DMS114 treated with DMSO at 0.1 percent for 48 hours (cell line): ENCODE results near the gene PSAT1.

Experiments used
- DNase-seq: peaks from one replicate; lab custom pipeline; 2025; ENCODE audit not compliant: unreplicated experiment; lab: John Stamatoyannopoulos, UW

The PSAT1 gene

DNA sequence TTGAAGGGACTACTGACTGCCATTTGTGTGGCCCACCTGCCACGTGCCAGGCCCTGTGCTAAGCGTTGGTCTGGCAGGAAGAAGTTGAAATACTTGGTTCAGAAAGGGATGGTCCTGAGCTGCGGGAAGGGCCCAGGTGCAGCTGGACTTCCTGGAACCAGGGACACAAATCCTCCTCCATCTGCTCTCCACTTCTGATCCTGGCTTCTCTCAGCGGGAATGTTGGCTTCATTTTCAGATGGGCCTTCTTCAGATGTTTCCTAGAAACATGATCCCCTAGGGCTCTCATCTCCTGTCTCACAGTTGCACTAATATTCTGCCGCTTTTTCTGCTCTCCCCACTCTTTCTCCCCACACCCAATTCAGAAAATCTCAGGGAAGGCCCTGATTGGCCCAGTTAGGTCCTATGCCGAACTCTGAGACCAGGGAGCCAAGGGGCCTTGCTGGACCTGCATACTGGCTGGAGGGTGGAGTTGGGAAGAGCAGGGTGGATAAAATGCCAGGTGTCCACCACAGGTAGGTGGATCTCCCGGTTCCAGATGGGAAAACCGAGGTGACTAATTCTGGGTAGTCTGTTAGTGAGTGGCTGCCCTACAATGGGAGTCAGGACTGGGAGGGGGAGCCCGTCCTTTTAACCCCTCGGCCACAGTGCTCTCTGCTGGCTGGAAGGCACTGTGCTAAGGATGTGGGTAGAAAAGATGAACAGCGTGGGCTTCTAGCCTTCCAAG is 19.4 kb downstream of the PSAT1 start:
- DNase-seq = no peak

GRCh38 chr9:78319197-78320029 is 22.5 kb downstream of the PSAT1 start:
- no peak for DNase-seq

GRCh38 chr9:78320030-78320693 is 23.2 kb downstream of the PSAT1 start:
- no peak for DNase-seq

DNA sequence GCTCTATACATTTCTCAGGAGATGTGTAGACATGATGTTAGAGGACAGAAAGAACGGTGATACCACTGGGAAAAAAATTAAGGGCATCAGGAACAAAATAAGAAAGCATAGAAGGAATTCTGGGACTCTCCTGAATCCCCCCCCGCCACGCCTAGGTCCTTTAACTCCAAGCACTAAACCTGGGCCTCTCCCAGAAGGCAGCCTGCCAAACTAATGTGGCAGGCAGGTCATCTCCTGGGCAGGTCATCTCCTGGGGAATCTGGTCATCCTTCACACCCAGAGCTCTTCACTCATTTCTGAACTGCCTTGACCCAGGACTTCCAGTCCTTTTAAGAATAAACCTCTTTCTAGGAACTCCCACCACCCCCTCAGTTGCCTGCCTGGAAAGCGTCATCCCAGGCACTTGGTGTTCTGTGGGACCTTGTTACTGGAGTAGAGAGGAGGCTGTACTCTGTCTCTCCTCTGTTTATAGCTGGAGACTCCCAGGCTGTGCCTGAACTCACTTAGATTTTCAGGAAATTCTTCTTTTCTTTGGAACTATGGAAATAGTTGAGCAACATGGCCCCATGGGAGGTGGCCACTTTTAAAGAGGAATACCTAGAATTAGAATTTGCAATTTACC is 24.1 kb downstream of the PSAT1 start:
- DNase-seq = no peak

- DNase-seq = no peak
These were observed 24.6 kb downstream of the PSAT1 start for GRCh38 chr9:78321505-78321904.

DNA sequence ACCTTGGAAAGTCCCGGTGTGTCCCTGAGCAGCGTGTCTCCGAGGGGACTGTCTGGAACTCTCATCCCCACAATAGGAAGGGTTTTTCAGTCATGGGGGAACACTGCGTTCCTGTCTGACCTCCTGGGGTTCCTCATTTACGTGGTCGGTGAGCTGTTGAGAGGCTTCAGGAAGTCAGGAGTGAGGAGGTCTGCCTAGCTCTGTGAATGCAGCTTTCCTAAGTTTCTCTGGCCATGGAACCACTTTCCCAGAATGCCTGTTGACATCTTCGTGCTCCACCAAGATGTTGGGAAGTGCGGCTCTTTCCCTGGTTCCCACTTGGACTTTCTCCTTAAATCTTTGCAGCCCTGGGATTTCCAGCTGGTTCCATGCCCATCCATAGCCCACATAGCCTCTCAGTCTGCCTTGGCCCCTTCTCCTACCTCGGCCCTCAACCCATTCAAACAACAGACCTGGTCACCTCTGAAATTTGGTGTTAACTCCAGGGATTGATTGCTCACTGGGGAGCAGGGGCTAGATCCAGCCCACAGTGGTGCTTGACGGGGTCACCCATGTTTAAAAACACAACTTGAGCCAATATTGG is 27.2 kb downstream of the PSAT1 start:
- no peak for DNase-seq

- DNase-seq = no peak
These were observed 27.8 kb downstream of the PSAT1 start for GRCh38 chr9:78324682-78325081.

GRCh38 chr9:78325343-78325742 is 28.4 kb downstream of the PSAT1 start:
- DNase-seq = no peak

GRCh38 chr9:78325846-78326360 is 29.0 kb downstream of the PSAT1 start:
- no peak for DNase-seq

DNA sequence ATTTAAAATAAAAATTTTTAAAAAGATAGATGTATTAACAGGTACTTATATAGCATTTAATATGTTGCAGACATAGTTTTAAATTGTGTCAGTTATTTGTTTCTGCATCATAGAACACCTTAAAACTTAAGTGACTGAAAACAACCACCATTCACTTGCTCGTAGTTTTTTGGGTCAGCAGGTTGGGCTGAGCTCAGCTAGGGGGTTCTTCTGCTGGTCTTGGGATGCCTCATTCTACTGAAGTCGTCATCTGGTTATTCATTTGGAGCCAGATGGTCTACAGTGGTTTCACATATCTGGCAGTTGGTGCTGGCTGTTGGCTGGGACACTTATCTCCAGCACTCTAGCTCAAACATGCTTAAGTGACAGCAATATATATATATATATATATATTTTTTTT is 29.6 kb downstream of the PSAT1 start:
- no peak for DNase-seq

DNA sequence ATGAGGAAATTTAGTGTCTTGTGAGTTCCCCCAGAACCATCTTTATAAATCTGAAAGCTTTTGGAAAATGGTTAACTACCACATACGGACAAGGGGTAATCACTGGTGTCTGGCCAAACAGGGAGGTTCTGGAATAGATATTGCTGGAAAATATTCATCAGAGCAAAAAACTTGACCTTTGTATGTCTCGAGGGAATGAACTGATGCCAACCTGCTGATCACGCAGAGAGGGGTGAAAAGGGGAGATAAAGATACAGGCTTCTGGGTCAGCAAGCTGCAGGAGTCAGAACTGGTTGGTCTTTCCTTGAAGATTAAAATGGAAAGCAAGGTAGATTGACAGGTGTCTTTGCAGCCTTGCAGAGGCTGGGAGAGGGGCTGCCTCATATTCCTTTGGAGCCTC is 35.5 kb downstream of the PSAT1 start:
- DNase-seq = no peak

DNA sequence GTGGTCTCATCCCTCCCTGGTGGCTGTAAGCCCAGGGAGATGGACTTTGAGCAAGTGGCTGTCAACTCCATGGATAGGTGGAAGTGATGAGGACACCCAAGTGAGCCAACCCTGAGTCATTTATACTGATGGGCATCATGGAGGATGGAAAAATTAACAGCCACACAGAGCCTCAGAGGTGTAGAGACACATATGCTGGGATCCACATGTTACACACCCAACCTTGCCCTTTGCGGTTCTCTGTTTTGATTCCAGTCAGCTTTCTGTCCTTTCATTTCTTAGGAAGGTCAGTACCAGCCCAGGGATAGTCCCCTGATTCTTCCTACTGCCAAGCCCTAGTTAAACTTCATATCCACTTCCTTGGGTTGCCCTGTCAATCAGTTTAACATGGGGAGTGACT is 51.9 kb downstream of the PSAT1 start:
- DNase-seq = no peak

DNA sequence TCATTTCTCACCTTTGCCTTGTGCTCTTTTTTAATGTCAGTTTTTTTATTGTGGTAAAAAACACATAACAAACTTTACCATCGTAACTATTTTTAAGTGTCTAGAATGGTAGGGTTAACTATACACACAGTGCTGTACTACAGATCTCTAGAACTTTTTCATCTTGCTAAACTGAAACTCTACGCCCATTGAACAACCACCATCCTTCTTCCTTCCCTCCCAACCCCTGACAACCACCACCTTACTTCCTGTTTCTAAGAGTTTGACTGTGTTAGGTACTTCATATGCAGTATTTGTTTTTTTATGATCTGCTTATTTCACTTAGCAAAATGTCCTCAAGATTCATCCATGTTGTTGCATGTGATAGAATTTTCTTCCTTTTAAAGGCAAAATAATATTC is 54.9 kb downstream of the PSAT1 start:
- no peak for DNase-seq

DNA sequence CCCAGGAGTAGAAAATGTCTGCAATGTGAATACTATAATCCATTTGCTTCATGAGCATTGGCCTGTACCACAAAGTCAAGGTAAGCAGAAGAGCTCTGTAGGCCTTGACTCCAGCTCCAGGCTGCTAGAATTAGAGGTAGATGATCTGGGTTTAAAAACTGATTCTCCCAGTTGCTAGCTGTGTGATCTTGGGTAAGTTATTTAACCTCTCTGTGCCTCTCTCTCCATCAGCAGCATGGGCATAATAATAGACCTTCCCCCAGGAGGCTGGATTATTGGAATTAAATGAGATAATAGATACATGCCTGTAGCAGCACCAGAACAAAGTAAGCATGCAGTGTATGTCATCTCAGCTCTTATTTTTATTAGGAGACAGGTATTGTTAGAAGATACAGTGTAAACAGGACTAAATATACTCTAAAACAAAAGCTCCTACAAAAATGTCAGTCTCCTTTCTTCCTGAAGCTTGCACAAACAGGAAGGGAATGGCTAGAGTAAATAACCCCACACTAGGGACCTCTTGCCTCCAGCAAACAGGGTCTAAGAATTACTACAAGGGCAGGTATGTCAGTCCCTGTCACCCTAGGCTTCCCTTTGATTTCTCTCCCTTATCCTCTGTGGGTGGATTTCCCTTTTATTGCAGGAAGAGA is 57.5 kb downstream of the PSAT1 start:
- no peak for DNase-seq

- DNase-seq = no peak
These were observed 58.1 kb downstream of the PSAT1 start for GRCh38 chr9:78354989-78355388.

DNA sequence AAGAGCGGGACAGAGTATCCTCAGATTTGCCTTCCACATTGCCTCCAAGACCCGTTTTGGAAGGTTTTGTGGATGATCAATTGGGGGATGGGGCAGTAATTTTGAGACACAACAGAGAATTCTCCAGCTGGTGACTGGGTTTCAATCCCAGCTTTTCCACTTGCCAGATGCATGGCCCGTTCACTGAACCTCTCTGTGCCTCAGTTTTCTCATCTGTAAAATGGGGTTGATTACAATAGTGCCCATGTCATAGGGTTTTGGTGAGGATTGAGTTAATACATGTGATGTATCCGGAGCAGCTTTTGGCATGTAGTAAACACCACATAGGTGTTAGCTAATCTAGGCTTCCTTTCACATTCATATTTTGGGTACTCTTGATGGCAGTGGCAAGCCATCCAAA is 59.7 kb downstream of the PSAT1 start:
- no peak for DNase-seq

DNA sequence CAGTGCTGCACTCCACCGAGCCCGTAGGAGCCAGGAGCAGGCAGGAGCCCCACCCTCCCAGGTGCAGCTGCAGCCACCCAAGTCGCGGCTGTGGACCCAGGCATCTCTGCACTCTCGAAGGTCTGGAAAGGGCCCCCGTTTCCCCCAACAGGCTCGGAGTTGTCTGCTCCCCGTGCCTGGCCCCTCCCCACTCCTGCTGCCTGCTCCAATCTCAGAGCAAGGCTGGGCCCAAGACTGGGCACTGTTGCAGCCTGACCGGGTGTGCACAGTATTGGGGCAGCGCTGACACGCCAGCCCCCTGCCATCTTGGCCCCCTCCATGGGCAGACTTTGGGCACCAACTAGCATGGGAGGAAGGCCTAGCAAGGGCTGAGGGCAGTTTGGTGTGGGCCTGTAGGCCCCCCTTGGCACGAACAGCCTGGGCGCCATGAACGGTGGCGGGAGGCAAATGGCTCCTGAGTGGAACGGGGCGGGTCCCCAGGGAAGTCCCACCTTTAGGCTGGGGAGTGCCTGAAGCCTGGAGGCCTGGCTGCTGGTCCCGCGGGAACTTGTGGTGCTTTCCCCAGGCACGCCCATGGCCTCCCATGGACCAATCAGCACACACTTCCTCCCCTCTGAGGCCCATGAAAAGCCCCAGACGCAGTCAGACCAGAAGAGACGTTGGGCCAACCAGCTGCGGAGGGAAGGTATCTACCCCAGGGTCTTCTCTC is 60.4 kb downstream of the PSAT1 start:
- no peak for DNase-seq

GRCh38 chr9:78358329-78359051 is 61.6 kb downstream of the PSAT1 start:
- DNase-seq = no peak

GRCh38 chr9:78363221-78363620 is 66.3 kb downstream of the PSAT1 start:
- no peak for DNase-seq
